Neuronal stem cell (in vitro differentiated cells): ENCODE results near the gene CAMTA1.

Source experiments
- DNase-seq: peaks from one replicate; pipeline ENCODE4 v3.0.0-alpha.2; 2013; ENCODE audit warnings: low spot score
- H2AFZ ChIP-seq: one replicate; pipeline ENCODE4 v1.6.1; 2013; ENCODE audit warnings: mild to moderate bottlenecking, low read length, inconsistent platforms
- H2AK5ac ChIP-seq: 2 replicates; pipeline ENCODE4 v1.6.1; 2013; ENCODE audit warnings: low read depth, mild to moderate bottlenecking, inconsistent platforms, low read length, moderate library complexity, mixed read lengths
- H2BK120ac ChIP-seq: 2 replicates; pipeline ENCODE4 v1.6.1; 2013; ENCODE audit warnings: low read depth, mild to moderate bottlenecking, inconsistent platforms, low read length, moderate library complexity, mixed read lengths
- H2BK12ac ChIP-seq: one replicate; pipeline ENCODE4 v1.6.1; 2013; ENCODE audit warnings: low read length, inconsistent platforms
- H2BK15ac ChIP-seq: 2 replicates; pipeline ENCODE4 v1.6.1; 2013; ENCODE audit warnings: mild to moderate bottlenecking, low read length, inconsistent platforms, mixed read lengths
- H2BK5ac ChIP-seq: one replicate; pipeline ENCODE4 v1.6.1; 2013; ENCODE audit warnings: inconsistent platforms, mild to moderate bottlenecking, low read length, moderate library complexity
- H3K14ac ChIP-seq: one replicate; pipeline ENCODE4 v1.6.1; 2013; ENCODE audit warnings: low read length, inconsistent platforms
- H3K18ac ChIP-seq: 2 replicates; pipeline ENCODE4 v1.6.1; 2013; ENCODE audit warnings: low read length, inconsistent platforms
- H3K23ac ChIP-seq: 2 replicates; pipeline ENCODE4 v1.6.1; 2013; ENCODE audit warnings: low read depth, mild to moderate bottlenecking, mixed read lengths, low read length, inconsistent platforms; ENCODE audit not compliant: poor library complexity
- H3K27ac ChIP-seq: replicated peaks from 3 replicates; pipeline ENCODE4 v1.5.1; 2013; ENCODE audit warnings: low read length, inconsistent platforms
- H3K27me3 ChIP-seq, 3 experiments: 2 replicates each; pipeline ENCODE4 v1.6.1; 2013; ENCODE audit warnings: low read length in 3 of 3, mild to moderate bottlenecking in 2 of 3, inconsistent platforms in 1 of 3, low read depth in 1 of 3, mixed read lengths in 1 of 3, moderate library complexity in 1 of 3; ENCODE audit not compliant: control insufficient read depth in 3 of 3, insufficient read depth in 3 of 3
- H3K36me3 ChIP-seq, 2 donors: replicated peaks in 1 of 2; 2 replicates each; pipeline ENCODE4 v1.6.1; 2013; ENCODE audit warnings: low read length in 2 of 2; ENCODE audit not compliant: control insufficient read depth in 2 of 2, insufficient read depth in 2 of 2
- H3K4ac ChIP-seq: 2 replicates; pipeline ENCODE4 v1.6.1; 2013; ENCODE audit warnings: inconsistent platforms, mild to moderate bottlenecking, low read length, moderate library complexity
- H3K4me1 ChIP-seq, 2 donors: 1 replicate in 1 of 2; 2 replicates in 1 of 2; pipeline ENCODE4 v1.6.1; 2013; ENCODE audit warnings: low read length in 2 of 2, low read depth in 1 of 2; ENCODE audit not compliant: control insufficient read depth in 2 of 2, insufficient read depth in 1 of 2
- H3K4me2 ChIP-seq: one replicate; pipeline ENCODE4 v1.6.1; 2013; ENCODE audit warnings: mild to moderate bottlenecking, low read length, inconsistent platforms; ENCODE audit not compliant: insufficient read depth, poor library complexity, severe bottlenecking
- H3K4me3 ChIP-seq, 2 donors: 2 replicates each; pipeline ENCODE4 v1.5.1; 2013; ENCODE audit warnings: low read length in 2 of 2, mild to moderate bottlenecking in 2 of 2, inconsistent platforms in 1 of 2, moderate library complexity in 1 of 2
- H3K79me1 ChIP-seq: one replicate; pipeline ENCODE4 v1.6.1; 2013; ENCODE audit warnings: low read depth, mild to moderate bottlenecking, inconsistent platforms, low read length, moderate library complexity
- H3K9ac ChIP-seq: one replicate; pipeline ENCODE4 v1.6.1; 2013; ENCODE audit warnings: mild to moderate bottlenecking, low read depth, low read length, inconsistent platforms; ENCODE audit not compliant: poor library complexity
- H3K9me3 ChIP-seq, 2 donors: replicated peaks in 1 of 2; 2 replicates each; pipeline versions ENCODE3 to v1.6.1; 2013; ENCODE audit warnings: low read length in 2 of 2, mild to moderate bottlenecking in 2 of 2, inconsistent platforms in 1 of 2, low read depth in 1 of 2, mixed read lengths in 1 of 2, moderate library complexity in 1 of 2; ENCODE audit not compliant: control insufficient read depth in 2 of 2, insufficient read depth in 1 of 2
- H4K8ac ChIP-seq: one replicate; pipeline ENCODE4 v1.6.1; 2013; ENCODE audit warnings: low read depth, mild to moderate bottlenecking, inconsistent platforms, low read length, moderate library complexity
- H4K91ac ChIP-seq: one replicate; pipeline ENCODE4 v1.6.1; 2013; ENCODE audit warnings: low read length, low read depth, mild to moderate bottlenecking, inconsistent platforms; ENCODE audit not compliant: poor library complexity
- WGBS, 2 donors: extraction: QIAGEN DNeasy Blood & Tissue Kit; methylation state at CpG; one replicate each; pipeline ENCODE4 v1.1.7; 2013; ENCODE audit warnings: missing lambda C conversion rate in 2 of 2, mixed read lengths in 1 of 2; ENCODE audit not compliant: insufficient read length in 2 of 2, insufficient replicate concordance in 1 of 2; ENCODE audit errors: extremely low coverage in 2 of 2; 5-methylcytosine and 5-hydroxymethylcytosine counted together

Gene CAMTA1

DNA sequence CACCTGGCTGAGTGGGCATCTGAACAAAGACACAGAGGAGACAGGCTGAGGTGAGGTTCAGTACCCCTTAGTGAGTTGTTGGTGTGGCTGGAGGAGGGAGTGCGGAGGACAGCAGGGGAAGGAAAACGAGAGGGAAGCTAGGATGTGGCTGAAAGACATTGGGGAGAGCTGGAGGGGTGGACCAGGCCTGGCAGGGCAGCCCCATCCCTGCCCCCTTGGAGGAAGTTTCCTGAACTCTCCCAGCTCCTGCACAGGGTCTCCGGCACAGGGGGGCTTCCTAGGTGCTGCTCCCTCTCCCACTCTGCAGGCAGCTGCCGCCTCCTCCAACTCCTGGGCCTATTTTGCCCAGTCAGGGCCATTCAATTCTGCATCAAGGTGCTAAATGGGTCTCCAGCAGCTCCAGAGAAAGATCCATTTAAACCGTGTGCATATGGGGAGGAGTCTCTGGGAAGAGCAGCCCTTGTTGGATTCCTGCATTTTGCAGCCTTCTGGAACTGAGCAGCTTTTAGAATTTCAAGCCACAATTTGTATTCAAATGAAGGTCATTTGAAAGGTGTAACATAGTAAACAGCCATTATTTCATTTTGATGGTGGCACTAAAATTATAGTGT is 193.9 kb downstream of the CAMTA1 start:
- Histone ChIP-seq H4K8ac (no peak overlapping the region), H3K27ac (no peak overlapping the region), H2AFZ (no peak overlapping the region), H3K23ac (peak overlapping the region; percentile 68), H3K18ac (peak overlapping the region; percentile 72), H3K9me3 (no peaks in the 10 kb centered on the region), H3K9ac (no peak overlapping the region), H3K79me1 (no peaks in the 10 kb centered on the region), H2BK120ac (no peak overlapping the region), H2AK5ac (no peak overlapping the region), H3K27me3 (peaks cover 0 to 17% (median 0%) of the 10 kb centered on the region in 3 experiments), H2BK15ac (no peak overlapping the region), H3K4me3 (no peak overlapping the region), H3K4me1 (peaks cover 0 to 13% of the 10 kb centered on the region in 2 donors), H3K4ac (no peak overlapping the region), H3K36me3 (no peaks in the 10 kb centered on the region), H2BK12ac (no peak overlapping the region), H4K91ac (no peak overlapping the region), H2BK5ac (no peak overlapping the region), H3K14ac (peak overlapping the region; percentile 63), H3K4me2 (no peak overlapping the region)
- DNase-seq, result no peak
- WGBS, 2 donors, result no CpG with 5 or more reads among the region's 5 CpGs

DNA sequence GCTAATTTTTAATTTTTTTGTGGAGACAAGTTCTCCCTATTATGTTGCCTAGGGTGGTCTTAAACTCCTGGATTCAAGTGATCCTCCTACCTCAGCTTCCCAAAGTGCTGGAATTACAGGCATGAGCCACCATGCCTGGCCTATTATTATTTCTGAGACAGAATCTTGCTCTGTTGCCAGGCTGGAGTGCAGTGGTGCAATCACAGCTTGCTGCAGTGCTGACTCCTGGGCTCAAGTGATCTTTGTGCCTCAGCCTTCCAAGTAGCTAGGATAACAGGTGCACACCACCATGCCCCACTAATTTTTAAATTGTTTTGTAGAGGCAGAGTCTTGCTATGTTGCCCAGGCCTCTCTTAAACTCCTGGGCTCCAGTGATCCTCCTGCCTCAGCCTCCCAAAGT is 196.3 kb downstream of the CAMTA1 start:
- Histone ChIP-seq H3K18ac (no peak overlapping the region), H3K27me3 (peaks cover 0 to 7% (median 0%) of the 10 kb centered on the region in 3 experiments), H2AFZ (no peak overlapping the region), H3K4me1 (peaks cover 0 to 8% of the 10 kb centered on the region in 2 donors), H3K23ac (no peak overlapping the region), H2BK15ac (no peak overlapping the region), H4K8ac (no peak overlapping the region), H3K4ac (no peak overlapping the region), H2BK5ac (no peak overlapping the region), H3K27ac (no peak overlapping the region), H3K4me2 (no peak overlapping the region), H2AK5ac (no peak overlapping the region), H3K4me3 (no peak overlapping the region), H2BK12ac (no peak overlapping the region), H3K79me1 (no peaks in the 10 kb centered on the region), H3K14ac (no peak overlapping the region), H2BK120ac (no peak overlapping the region), H3K9me3 (no peaks in the 10 kb centered on the region), H3K9ac (no peak overlapping the region), H3K36me3 (no peaks in the 10 kb centered on the region), H4K91ac (no peak overlapping the region)
- DNase-seq, result no peak

DNA sequence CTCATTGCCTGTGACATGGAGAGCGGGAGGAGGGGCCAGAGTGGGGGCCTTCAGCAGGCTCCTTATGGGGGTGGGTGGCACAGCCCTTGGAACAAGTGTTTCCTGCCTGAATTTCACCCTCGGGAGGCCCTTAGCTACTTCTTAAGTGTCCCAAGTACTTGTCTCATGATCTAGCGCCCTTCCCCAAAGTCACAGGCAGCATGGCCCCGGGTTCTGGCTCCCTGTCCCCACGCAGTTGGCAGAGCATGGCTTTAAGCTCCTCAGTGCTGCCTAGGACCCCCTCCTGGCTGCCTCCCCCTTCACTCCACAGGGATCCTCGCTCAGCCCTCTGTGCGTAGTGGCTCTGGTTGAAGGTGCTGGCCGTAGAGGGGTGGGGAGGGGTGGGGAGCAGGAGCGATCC is 197.2 kb downstream of the CAMTA1 start:
- Histone ChIP-seq H2AK5ac (peak overlapping the region; percentile 57), H4K8ac (no peak overlapping the region), H3K9me3 (no peaks in the 10 kb centered on the region), H2BK15ac (no peak overlapping the region), H3K27me3 (peaks cover 0 to 7% (median 0%) of the 10 kb centered on the region in 3 experiments), H3K36me3 (no peaks in the 10 kb centered on the region), H3K23ac (no peak overlapping the region), H3K9ac (no peak overlapping the region), H3K79me1 (no peaks in the 10 kb centered on the region), H3K4me2 (no peak overlapping the region), H3K4me3 (no peak overlapping the region), H2BK120ac (no peak overlapping the region), H3K14ac (no peak overlapping the region), H3K4me1 (peaks cover 0 to 8% of the 10 kb centered on the region in 2 donors), H2BK5ac (no peak overlapping the region), H3K18ac (no peak overlapping the region), H3K27ac (no peak overlapping the region), H2BK12ac (no peak overlapping the region), H4K91ac (no peak overlapping the region), H3K4ac (no peak overlapping the region), H2AFZ (no peak overlapping the region)
- WGBS, 2 donors, result no CpG with 5 or more reads among the region's 9 CpGs
- DNase-seq, result no peak

DNA sequence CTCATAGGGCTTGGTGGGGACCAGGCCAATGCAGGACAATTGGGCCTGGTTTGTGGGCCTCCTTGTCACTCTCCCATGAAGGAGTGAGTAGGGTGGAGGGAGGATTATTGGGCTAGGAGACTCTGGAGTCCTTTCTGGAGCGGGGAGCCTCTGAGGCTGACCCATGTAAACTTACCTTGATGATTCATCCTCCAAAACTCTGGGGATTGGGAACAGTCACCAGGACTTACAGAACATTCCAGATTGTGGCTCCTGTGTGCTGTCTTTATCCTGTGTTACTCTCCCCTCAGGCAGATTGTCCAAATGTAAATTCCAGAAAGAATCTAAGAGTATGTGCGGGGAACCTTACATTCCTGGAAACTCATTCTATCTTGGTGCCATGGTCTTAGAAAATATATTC is 197.6 kb downstream of the CAMTA1 start:
- Histone ChIP-seq H3K4me3 (no peak overlapping the region), H3K4me2 (no peak overlapping the region), H3K23ac (no peak overlapping the region), H3K4ac (no peak overlapping the region), H3K36me3 (no peaks in the 10 kb centered on the region), H3K18ac (no peak overlapping the region), H2BK5ac (no peak overlapping the region), H2BK12ac (no peak overlapping the region), H4K91ac (no peak overlapping the region), H3K14ac (no peak overlapping the region), H2AK5ac (no peak overlapping the region), H2BK120ac (no peak overlapping the region), H3K9me3 (no peaks in the 10 kb centered on the region), H4K8ac (no peak overlapping the region), H3K4me1 (peaks cover 0 to 8% of the 10 kb centered on the region in 2 donors), H2AFZ (no peak overlapping the region), H2BK15ac (no peak overlapping the region), H3K27ac (no peak overlapping the region), H3K27me3 (peaks cover 0 to 7% (median 0%) of the 10 kb centered on the region in 3 experiments), H3K79me1 (no peaks in the 10 kb centered on the region), H3K9ac (no peak overlapping the region)
- no CpG with 5 or more reads among the region's 2 CpGs for WGBS, 2 donors
- no peak for DNase-seq
